Subcutaneous abdominal adipose tissue (tissue), 5 donors: ENCODE data around the gene DLG2.

Experiments
- H3K27ac ChIP-seq: one replicate; pipeline ENCODE4 v1.7.0; 2013; ENCODE audit warnings: low read depth, mild to moderate bottlenecking, inconsistent platforms, low read length, moderate library complexity
- H3K27me3 ChIP-seq, 5 donors: one replicate each; pipeline ENCODE4 v1.7.0; 2013; ENCODE audit warnings: low read length in 5 of 5, inconsistent platforms in 1 of 5; ENCODE audit not compliant: control insufficient read depth in 5 of 5, insufficient read depth in 4 of 5
- H3K36me3 ChIP-seq, 5 donors: one replicate each; pipeline ENCODE4 v1.7.0; 2013; ENCODE audit warnings: low read length in 5 of 5; ENCODE audit not compliant: control insufficient read depth in 5 of 5, insufficient read depth in 5 of 5
- H3K4me1 ChIP-seq, 5 donors: one replicate each; pipeline ENCODE4 v1.7.0; 2013; ENCODE audit warnings: low read length in 5 of 5, mild to moderate bottlenecking in 3 of 5, moderate library complexity in 1 of 5; ENCODE audit not compliant: control insufficient read depth in 5 of 5, insufficient read depth in 5 of 5
- H3K4me3 ChIP-seq, 5 donors: one replicate each; pipeline ENCODE4 v1.7.0; 2013; ENCODE audit warnings: low read length in 5 of 5, low read depth in 1 of 5
- H3K9ac ChIP-seq, 5 donors: one replicate each; pipeline ENCODE4 v1.7.0; 2013; ENCODE audit warnings: low read length in 5 of 5, mild to moderate bottlenecking in 4 of 5, moderate library complexity in 3 of 5
- H3K9me3 ChIP-seq, 5 donors: one replicate each; pipeline ENCODE4 v1.7.0; 2013; ENCODE audit warnings: low read length in 5 of 5; ENCODE audit not compliant: control insufficient read depth in 5 of 5
- donor health status: healthy.
- donor health status: healthy.
- donor health status: healthy.
- donor health status: healthy.
- donor health status: healthy.

The DLG2 gene

GRCh38 chr11:83544846-83545245, 2082.3 kb downstream of the DLG2 start:
- no peaks in the 10 kb centered on the region for H3K9me3 ChIP-seq
- H3K4me1 ChIP-seq = no peaks in the 10 kb centered on the region
- no peak overlapping the region for H3K4me3 ChIP-seq
- H3K27me3 ChIP-seq = no peaks in the 10 kb centered on the region
- H3K27ac ChIP-seq = no peak overlapping the region
- no peaks in the 10 kb centered on the region for H3K36me3 ChIP-seq
- no peak overlapping the region for H3K9ac ChIP-seq

GRCh38 chr11:83543706-83544439, 2083.3 kb downstream of the DLG2 start:
- H3K27ac ChIP-seq = no peak overlapping the region

GRCh38 chr11:83542861-83543260, 2084.3 kb downstream of the DLG2 start:
- no peaks in the 10 kb centered on the region for H3K9me3 ChIP-seq
- no peaks in the 10 kb centered on the region for H3K36me3 ChIP-seq
- H3K4me3 ChIP-seq = no peak overlapping the region
- H3K27me3 ChIP-seq = no peaks in the 10 kb centered on the region
- no peak overlapping the region for H3K27ac ChIP-seq
- no peak overlapping the region for H3K9ac ChIP-seq
- no peaks in the 10 kb centered on the region for H3K4me1 ChIP-seq

More at GRCh38 chr11:83543706-83544439, 2083.3 kb downstream of the DLG2 start:
- H3K36me3 ChIP-seq = no peaks in the 10 kb centered on the region
- no peak overlapping the region for H3K9ac ChIP-seq
- H3K27me3 ChIP-seq = no peaks in the 10 kb centered on the region
- no peak overlapping the region for H3K4me3 ChIP-seq
- no peaks in the 10 kb centered on the region for H3K9me3 ChIP-seq
- no peaks in the 10 kb centered on the region for H3K4me1 ChIP-seq

GRCh38 chr11:83540728-83541127, 2086.4 kb downstream of the DLG2 start:
- Histone ChIP-seq H3K27ac (no peak overlapping the region), H3K4me3 (no peak overlapping the region), H3K36me3 (no peaks in the 10 kb centered on the region), H3K9me3 (no peaks in the 10 kb centered on the region), H3K27me3 (no peaks in the 10 kb centered on the region), H3K9ac (no peak overlapping the region), H3K4me1 (no peaks in the 10 kb centered on the region)

GRCh38 chr11:83540112-83540675, 2086.9 kb downstream of the DLG2 start:
- no peak overlapping the region for H3K27ac ChIP-seq

GRCh38 chr11:83538286-83538685, 2088.9 kb downstream of the DLG2 start:
- H3K9ac ChIP-seq = no peak overlapping the region
- no peak overlapping the region for H3K4me3 ChIP-seq
- H3K27me3 ChIP-seq = no peaks in the 10 kb centered on the region
- H3K36me3 ChIP-seq = no peaks in the 10 kb centered on the region
- no peaks in the 10 kb centered on the region for H3K4me1 ChIP-seq
- no peak overlapping the region for H3K27ac ChIP-seq
- no peaks in the 10 kb centered on the region for H3K9me3 ChIP-seq

More at GRCh38 chr11:83540112-83540675, 2086.9 kb downstream of the DLG2 start:
- Histone ChIP-seq H3K9me3 (no peaks in the 10 kb centered on the region), H3K4me1 (no peaks in the 10 kb centered on the region), H3K9ac (no peak overlapping the region), H3K27me3 (no peaks in the 10 kb centered on the region), H3K36me3 (no peaks in the 10 kb centered on the region), H3K4me3 (no peak overlapping the region)

- no peaks in the 10 kb centered on the region for H3K4me1 ChIP-seq
- H3K27ac ChIP-seq = no peak overlapping the region
- no peak overlapping the region for H3K9ac ChIP-seq
- no peaks in the 10 kb centered on the region for H3K9me3 ChIP-seq
- no peaks in the 10 kb centered on the region for H3K36me3 ChIP-seq
- H3K27me3 ChIP-seq = no peaks in the 10 kb centered on the region
- no peak overlapping the region for H3K4me3 ChIP-seq
These were observed 2090.0 kb downstream of the DLG2 start for GRCh38 chr11:83537131-83537610.

GRCh38 chr11:83533166-83533565, 2094.0 kb downstream of the DLG2 start:
- no peaks in the 10 kb centered on the region for H3K9me3 ChIP-seq
- no peaks in the 10 kb centered on the region for H3K27me3 ChIP-seq
- no peak overlapping the region for H3K9ac ChIP-seq
- no peak overlapping the region for H3K27ac ChIP-seq
- H3K4me3 ChIP-seq = no peak overlapping the region
- no peaks in the 10 kb centered on the region for H3K4me1 ChIP-seq
- H3K36me3 ChIP-seq = no peaks in the 10 kb centered on the region

GRCh38 chr11:83528877-83529276, 2098.3 kb downstream of the DLG2 start:
- Histone ChIP-seq H3K9me3 (no peaks in the 10 kb centered on the region), H3K4me1 (no peaks in the 10 kb centered on the region), H3K27me3 (no peaks in the 10 kb centered on the region), H3K27ac (no peak overlapping the region), H3K36me3 (no peaks in the 10 kb centered on the region), H3K4me3 (no peak overlapping the region), H3K9ac (no peak overlapping the region)

- Histone ChIP-seq H3K9me3 (no peaks in the 10 kb centered on the region), H3K27ac (no peak overlapping the region), H3K4me3 (no peak overlapping the region), H3K36me3 (no peaks in the 10 kb centered on the region), H3K4me1 (no peaks in the 10 kb centered on the region), H3K9ac (no peak overlapping the region), H3K27me3 (no peaks in the 10 kb centered on the region)
These were observed 2098.9 kb downstream of the DLG2 start for GRCh38 chr11:83528225-83528624.
